GM12878 (cell line): ENCODE results near the gene ABHD2. TPM values are rescaled to one million over a fixed set of nuclear protein-coding genes. Genes with fewer than 3 reads are reported as not detected.

Experiments
- ATAC-seq: fragments of 200-7000 bp; cut with Tn5 transposase; 3 replicates; pipeline ENCODE4 v1.9.1; 2020; ENCODE audit warnings: mild to moderate bottlenecking, moderate library complexity
- BruUV-seq: library from RNA; stranded (reverse); fragments of 400-500 nt; replicated peaks from 2 replicates; lab custom pipeline; 2021; lab: Mats Ljungman, UMichigan
- CTCF ChIA-PET: fragments of 300-600 bp; sonication (Branson Sonifier 250); formaldehyde crosslinking; extraction: SDS; loops from one replicate; lab custom pipeline; 2021; ENCODE audit warnings: inconsistent platforms; lab: Yijun Ruan, JAX
- POLR2A ChIA-PET: fragments of 350-600 bp; formaldehyde crosslinking; extraction: SDS; loops from one replicate; lab custom pipeline; 2021; ENCODE audit warnings: inconsistent platforms; lab: Charles Lee
- RAD21 ChIA-PET: fragments of 300-600 bp; sonication (Branson Sonifier 250); formaldehyde crosslinking; loops from one replicate; lab custom pipeline; 2023; ENCODE audit warnings: antibody characterized with exemption; ENCODE audit not compliant: unreplicated experiment; lab: Charles Lee
- SMC1A ChIA-PET: fragments of 300-600 bp; sonication (Branson Sonifier 250); formaldehyde crosslinking; loops from one replicate; lab custom pipeline; 2023; ENCODE audit not compliant: unreplicated experiment, uncharacterized antibody; lab: Charles Lee
- DNase-seq: peaks from one replicate; pipeline ENCODE4 v3.0.0-alpha.2; 2011; ENCODE audit warnings: low read depth, low spot score
- FAIRE-seq: peaks from 3 replicates; lab custom pipeline; 2011; peaks lifted over from hg19 to GRCh38; lab: Jason Lieb, UNC
- H2AFZ ChIP-seq: 2 replicates; pipeline ENCODE4 v1.6.0; 2011; ENCODE audit warnings: low read depth, low read length, control low read depth; ENCODE audit not compliant: control insufficient read depth
- H3K27ac ChIP-seq: 2 replicates; pipeline ENCODE4 v1.5.1; 2011; ENCODE audit warnings: control low read depth; ENCODE audit not compliant: control insufficient read depth, insufficient read depth
- H3K27me3 ChIP-seq, 2 experiments: replicated peaks in 1 of 2; 2 replicates each; pipeline versions ENCODE4 v1.6.0 to v1.6.1; 2011; ENCODE audit warnings: low read length in 1 of 2; ENCODE audit not compliant: control insufficient read depth in 2 of 2, insufficient read depth in 2 of 2
- H3K36me3 ChIP-seq, 2 experiments: 2 replicates each; pipeline ENCODE4 v1.5.1; 2011; ENCODE audit warnings: low read length in 1 of 2; ENCODE audit not compliant: control insufficient read depth in 2 of 2, insufficient read depth in 2 of 2
- H3K4me1 ChIP-seq: 2 replicates; pipeline ENCODE4 v1.6.1; 2011; ENCODE audit warnings: mild to moderate bottlenecking, low read length, moderate library complexity, mixed read lengths; ENCODE audit not compliant: control insufficient read depth, insufficient read depth
- H3K4me2 ChIP-seq: 2 replicates; pipeline ENCODE4 v1.6.0; 2011; ENCODE audit warnings: control low read depth; ENCODE audit not compliant: control insufficient read depth, insufficient read depth
- H3K4me3 ChIP-seq: fragments of 200-600 bp; sonication (generic); 2 replicates; pipeline ENCODE4 v1.5.1; 2016
- H3K79me2 ChIP-seq: 2 replicates; pipeline ENCODE4 v1.6.0; 2011; ENCODE audit warnings: low read length; ENCODE audit not compliant: control insufficient read depth, insufficient read depth
- H3K9ac ChIP-seq: 2 replicates; pipeline ENCODE4 v1.8.0; 2011; ENCODE audit warnings: low read length, control low read depth, mixed read lengths; ENCODE audit not compliant: control insufficient read depth, insufficient read depth
- H3K9me3 ChIP-seq: replicated peaks from 3 replicates; pipeline ENCODE4 v1.5.1; 2011; ENCODE audit warnings: mild to moderate bottlenecking, low read length; ENCODE audit not compliant: control insufficient read depth, insufficient read depth
- H4K20me1 ChIP-seq: 2 replicates; pipeline ENCODE4 v1.6.0; 2011; ENCODE audit not compliant: control insufficient read depth, insufficient read depth
- BACH1 ChIP-seq: fragments of 450-650 bp; IDR thresholded peaks from 2 replicates; pipeline ENCODE4 v1.6.1; 2017; ENCODE audit warnings: mild to moderate bottlenecking, borderline replicate concordance
- EED ChIP-seq: sonication (generic); IDR thresholded peaks from 2 replicates; pipeline ENCODE4 v1.6.1; 2016; ENCODE audit warnings: antibody characterized with exemption, low read depth
- JUNB ChIP-seq: IDR thresholded peaks from 2 replicates; pipeline ENCODE4 v1.6.1; 2016; ENCODE audit warnings: antibody characterized with exemption, mild to moderate bottlenecking
- MAX ChIP-seq: IDR thresholded peaks from 2 replicates; pipeline ENCODE4 v1.6.1; 2012; ENCODE audit warnings: low read depth, low read length, improper control_type of control experiment
- NFIC ChIP-seq: IDR thresholded peaks from 2 replicates; pipeline ENCODE4 v1.6.1; 2012; ENCODE audit warnings: low read depth, mild to moderate bottlenecking, inconsistent platforms, low read length, moderate library complexity
- RB1 ChIP-seq: fragments of 450-650 bp; formaldehyde crosslinking; IDR thresholded peaks from 2 replicates; pipeline ENCODE4 v1.6.1; 2017; ENCODE audit warnings: mild to moderate bottlenecking, borderline replicate concordance
- RUNX3 ChIP-seq: IDR thresholded peaks from 2 replicates; pipeline ENCODE4 v1.6.1; 2012; ENCODE audit warnings: low read length, inconsistent platforms
- SPI1 ChIP-seq: IDR thresholded peaks from 2 replicates; pipeline ENCODE4 v1.6.1; 2011; ENCODE audit warnings: low read depth, mild to moderate bottlenecking, low read length, moderate library complexity, borderline replicate concordance; ENCODE audit not compliant: insufficient read depth
- TARDBP ChIP-seq: IDR thresholded peaks from 2 replicates; pipeline ENCODE4 v1.6.1; 2016; ENCODE audit warnings: borderline replicate concordance
- WGBS: methylation state at CpG from one replicate; pipeline ENCODE4 v1.1.6; 2016; ENCODE audit warnings: low lambda C conversion rate; ENCODE audit not compliant: insufficient replicate concordance, insufficient coverage; ENCODE audit errors: missing lambda C conversion rate; 5-methylcytosine and 5-hydroxymethylcytosine counted together
- in situ Hi-C: fragments of 300-500 bp; cut with MboI; formaldehyde crosslinking; loops from 9 replicates; pipeline ENCODE4 v1.14.3; 2018; ENCODE audit warnings: mixed read lengths
- intact Hi-C: fragments of 100-400 bp; cut with micrococcal nuclease; formaldehyde crosslinking; loops from one replicate; pipeline ENCODE4 v1.14.2; 2022; ENCODE audit not compliant: unreplicated experiment
- polyA plus RNA-seq, 11 experiments: library from polyadenylated mRNA; depleted of rRNA in 4 of 11; unstranded in 6 of 11; stranded (reverse) in 5 of 11; fragments of >200 nt; fragmentation: Nextera tagmentation in 4 of 11; fragmentation: Illumina TruSeq in 1 of 11; extraction: Ambion mirVana in 4 of 11; extraction: Trizol in 1 of 11; gene quantifications; 1 replicate in 1 of 11; 2 replicates in 10 of 11; pipeline versions ENCODE4 v1.2.1 to v1.2.3, GENCODE V29; 2011 to 2016; ENCODE audit warnings: inconsistent platforms in 2 of 11, missing spikeins in 2 of 11, low read depth in 1 of 11
- total RNA-seq, 4 experiments: library from RNA; depleted of rRNA in 3 of 4; stranded (reverse); fragments of >200 nt in 3 of 4; fragmentation: Illumina TruSeq in 1 of 4; extraction: Trizol in 1 of 4; gene quantifications; 2 replicates each; pipeline versions ENCODE4 v1.2.1 to v1.2.3, GENCODE V29; 2013 to 2021

The ABHD2 gene
- total and polyA plus RNA-seq, 10 of the 15 experiments (the other 5 are each of a cell fraction or from before 2014, with no cell fraction given) = 1.2 to 33.6 (median 20.4) TPM

- FAIRE-seq (no peak), ATAC-seq (peak; percentile 66), DNase-seq (peak; percentile 21)
- no TSS peak for BruUV-seq
- Histone ChIP-seq H2AFZ (no peak overlapping the region), H4K20me1 (no peaks in the 10 kb centered on the region; the same call in 1 of the 2 replicates), H3K79me2 (no peaks in the 10 kb centered on the region), H3K9ac (no peak overlapping the region), H3K36me3 (peaks cover 2 to 9% of the 10 kb centered on the region in 2 experiments; a peak in 3 of 4 replicates), H3K9me3 (no peaks in the 10 kb centered on the region), H3K4me2 (no peak overlapping the region), H3K27me3 (no peaks in the 10 kb centered on the region), H3K4me1 (no peaks in the 10 kb centered on the region), H3K4me3 (no peak overlapping the region), H3K27ac (no peak overlapping the region)
- ChIA-PET SMC1A (interaction anchor here (0.6 to 0.8 kb wide), 2 partner anchors 56 to 72 kb away, joined by 3 to 4 read pairs; partner anchors contain the start of gene ABHD2), CTCF (interaction anchor here (0.7 to 1.7 kb wide), 4 partner anchors 14 to 28 kb away, joined by 3 to 8 read pairs (median 4); no protein-coding TSS in a partner anchor), RAD21 (interaction anchor here (1.0 to 1.5 kb wide), 2 partner anchors 14 to 100 kb away, joined by 3 read pairs; partner anchors contain the start of gene FANCI), POLR2A (interaction anchor here (0.6 kb wide), 1 partner anchor 212 kb away, joined by 3 read pairs; no protein-coding TSS in a partner anchor)
- intact Hi-C loops = no loop called here
- 69% methylated on average over 6 of the region's 6 CpGs for WGBS
- in situ Hi-C loops = no loop called here
- TF ChIP-seq RUNX3 (peak; percentile 66), NFIC (0 out of 2 replicates have a peak, but pooled peaks have one; percentile 21), RB1 (no peak), EED (peak; percentile 19; the same call in 1 of the 2 replicates), JUNB (peak; percentile 41), SPI1 (no peak)
Observed at GRCh38 chr15:89143503-89144162, 55.4 kb downstream of the ABHD2 start.

- POLR2A ChIA-PET = no interaction called here
- SMC1A ChIA-PET = no interaction called here
- no peaks in the 10 kb centered on the region for H3K79me2 ChIP-seq
- no peak overlapping the region for H3K4me3 ChIP-seq
- H3K9ac ChIP-seq = no peak overlapping the region
- no peak overlapping the region for H3K4me2 ChIP-seq
- no peak overlapping the region for H3K27ac ChIP-seq
- H3K27me3 ChIP-seq = no peaks in the 10 kb centered on the region
- intact Hi-C loops (no loop called here), in situ Hi-C loops (no loop called here)
- CTCF ChIA-PET = interaction anchor here (1.3 kb wide), 1 partner anchor 23 kb away, joined by 5 read pairs; no protein-coding TSS in a partner anchor
- H3K4me1 ChIP-seq = no peaks in the 10 kb centered on the region
- ATAC-seq (no peak), DNase-seq (no peak), FAIRE-seq (no peak)
- no peak for TF ChIP-seq TARDBP
- TF ChIP-seq MAX = no peak
- no peak for TF ChIP-seq BACH1
- no TSS peak for BruUV-seq
- no peak overlapping the region for H2AFZ ChIP-seq
- H4K20me1 ChIP-seq = no peaks in the 10 kb centered on the region; the same call in 1 of the 2 replicates
- H3K36me3 ChIP-seq = peaks cover 2 to 9% of the 10 kb centered on the region in 2 experiments; a peak in 3 of 4 replicates
- no peaks in the 10 kb centered on the region for H3K9me3 ChIP-seq
- RAD21 ChIA-PET = no interaction called here
- 100% methylated on average over 3 of the region's 3 CpGs for WGBS
Observed at GRCh38 chr15:89144491-89144890, 56.2 kb downstream of the ABHD2 start.
